Measurements from ENCODE around the gene GSK3A. TPM values are rescaled to one million over a fixed set of nuclear protein-coding genes. Genes with fewer than 3 reads are reported as not detected.

GSK3A gene
- total and polyA plus RNA-seq, 2 of the 4 experiments (the other 2 are of a cell fraction) = 8.1 to 43.3 TPM

GRCh38 chr19:42208612-42209011 is 33.8 kb downstream of the GSK3A start:
- ATAC-seq (ENCODE audit: low read depth) (no peak), DNase-seq (no peak)
- no peak overlapping the region for H3K56ac ChIP-seq (ENCODE audit: extremely low read depth, insufficient read depth, low read length)
- ChIA-PET POLR2A (ENCODE audit: unreplicated experiment) (no interaction called here), CTCF (no interaction called here)
- no peak overlapping the region for H3K18ac ChIP-seq (ENCODE audit: low read depth, low read length)
- H3K9ac ChIP-seq (ENCODE audit: low read depth, low read length) = no peak overlapping the region
- peak overlapping the region; percentile 92 for H4K91ac ChIP-seq (ENCODE audit: insufficient read depth, low read depth, low read length)
- no peak overlapping the region; the same call in 1 of the 2 replicates for H3K27ac ChIP-seq (ENCODE audit: insufficient read depth, low read length)
- peak overlapping the region; percentile 91; the same call in 2 of the 3 replicates for H2BK15ac ChIP-seq (ENCODE audit: low read depth, low read length)
- no peaks in the 10 kb centered on the region for H3K9me3 ChIP-seq (ENCODE audit: control insufficient read depth, insufficient read depth, low read length)
- H4K5ac ChIP-seq (ENCODE audit: low read depth, low read length) = no peak overlapping the region
- H2BK20ac ChIP-seq (ENCODE audit: low read depth, low read length) = peak overlapping the region; percentile 96
- BruUV-seq (replicated peaks) = no TSS peak
- no peak overlapping the region for H2AFZ ChIP-seq (replicated peaks; ENCODE audit: low read length, poor library complexity)
- intact Hi-C loops (cut with micrococcal nuclease) (no loop called here), in situ Hi-C loops (cut with MboI; ENCODE audit: low sequenced_read_pairs) (no loop called here), dilution Hi-C loops (cut with HindIII; ENCODE audit: low sequenced_read_pairs, unreplicated experiment) (no loop called here)
- peak overlapping the region; percentile 97 for H2BK5ac ChIP-seq (ENCODE audit: low read depth, low read length, poor library complexity, severe bottlenecking)
- H2AK9ac ChIP-seq (replicated peaks; ENCODE audit: low read depth, low read length, poor library complexity) = no peak overlapping the region
- H3K23ac ChIP-seq (ENCODE audit: low read depth, low read length) = no peak overlapping the region
- H3K36me3 ChIP-seq (ENCODE audit: control insufficient read depth, insufficient read depth, low read length) = peaks cover 36% of the 10 kb centered on the region
- peak overlapping the region; percentile 94 for H2AK5ac ChIP-seq (ENCODE audit: low read depth, low read length)
- peaks cover 13% of the 10 kb centered on the region for H3K4me1 ChIP-seq (ENCODE audit: control insufficient read depth, insufficient read depth, low read length)
- no peak overlapping the region for H3K14ac ChIP-seq (replicated peaks; ENCODE audit: low read depth, low read length)
- H3K4ac ChIP-seq (ENCODE audit: low read depth, low read length) = peak overlapping the region; percentile 98; the same call in 1 of the 2 replicates
- H3K27me3 ChIP-seq (ENCODE audit: control insufficient read depth, insufficient read depth, low read length) = no peaks in the 10 kb centered on the region
- H3K4me2 ChIP-seq (ENCODE audit: low read depth, low read length) = no peak overlapping the region
- no peak overlapping the region for H3K4me3 ChIP-seq (ENCODE audit: insufficient read depth, low read depth, low read length)
- peak overlapping the region; percentile 98 for H2BK120ac ChIP-seq (ENCODE audit: low read depth, low read length)
- H3K9me1 ChIP-seq (ENCODE audit: insufficient read depth, low read length) = peaks cover 30% of the 10 kb centered on the region
- H4K20me1 ChIP-seq (ENCODE audit: insufficient read depth, low read length) = no peaks in the 10 kb centered on the region; the same call in 1 of the 2 replicates
- H4K8ac ChIP-seq (ENCODE audit: low read depth in 2 of 2, low read length in 2 of 2) = peak overlapping the region; percentile 9 to 21; a peak in 3 of 4 replicates
- TF ChIP-seq MAFK (IDR thresholded peaks at IDR 0.05; ENCODE audit: low read depth, low read length) = no peak
- no peak for TF ChIP-seq FOS (IDR thresholded peaks at IDR 0.05; ENCODE audit: low read depth, low read length)
- TF ChIP-seq SMC3 (IDR thresholded peaks at IDR 0.05; ENCODE audit: low read depth, low read length) = no peak
- TF ChIP-seq CEBPB (IDR thresholded peaks at IDR 0.05; ENCODE audit: low read depth, low read length) = no peak
- TF ChIP-seq NFE2L2 (IDR thresholded peaks at IDR 0.05; ENCODE audit: low read depth, low read length) = no peak
- no peak for TF ChIP-seq RFX5 (IDR thresholded peaks at IDR 0.05; ENCODE audit: low read depth, low read length)
- TF ChIP-seq, protein P1, sequence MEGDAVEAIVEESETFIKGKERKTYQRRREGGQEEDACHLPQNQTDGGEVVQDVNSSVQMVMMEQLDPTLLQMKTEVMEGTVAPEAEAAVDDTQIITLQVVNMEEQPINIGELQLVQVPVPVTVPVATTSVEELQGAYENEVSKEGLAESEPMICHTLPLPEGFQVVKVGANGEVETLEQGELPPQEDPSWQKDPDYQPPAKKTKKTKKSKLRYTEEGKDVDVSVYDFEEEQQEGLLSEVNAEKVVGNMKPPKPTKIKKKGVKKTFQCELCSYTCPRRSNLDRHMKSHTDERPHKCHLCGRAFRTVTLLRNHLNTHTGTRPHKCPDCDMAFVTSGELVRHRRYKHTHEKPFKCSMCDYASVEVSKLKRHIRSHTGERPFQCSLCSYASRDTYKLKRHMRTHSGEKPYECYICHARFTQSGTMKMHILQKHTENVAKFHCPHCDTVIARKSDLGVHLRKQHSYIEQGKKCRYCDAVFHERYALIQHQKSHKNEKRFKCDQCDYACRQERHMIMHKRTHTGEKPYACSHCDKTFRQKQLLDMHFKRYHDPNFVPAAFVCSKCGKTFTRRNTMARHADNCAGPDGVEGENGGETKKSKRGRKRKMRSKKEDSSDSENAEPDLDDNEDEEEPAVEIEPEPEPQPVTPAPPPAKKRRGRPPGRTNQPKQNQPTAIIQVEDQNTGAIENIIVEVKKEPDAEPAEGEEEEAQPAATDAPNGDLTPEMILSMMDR (conservative IDR thresholded peaks at IDR 0.05; ENCODE audit: low read depth, low read length) = no peak
- no peak for TF ChIP-seq CHD1 (IDR thresholded peaks at IDR 0.05; ENCODE audit: low read depth, low read length)
- peaks cover 24 to 86% of the 10 kb centered on the region in 2 experiments for H3K79me1 ChIP-seq (ENCODE audit: low read depth in 1 of 2, low read length in 2 of 2)
- 92% methylated on average over 6 of the region's 11 CpGs; no CpG with 5 or more reads in 1 of the 2 experiments for WGBS, 2 experiments (ENCODE audit: extremely low coverage in 2 of 2, insufficient read length in 1 of 2)

Data from IMR-90 (cell line).